Measurements from ENCODE around the gene KIAA2012.

KIAA2012 gene

DNA sequence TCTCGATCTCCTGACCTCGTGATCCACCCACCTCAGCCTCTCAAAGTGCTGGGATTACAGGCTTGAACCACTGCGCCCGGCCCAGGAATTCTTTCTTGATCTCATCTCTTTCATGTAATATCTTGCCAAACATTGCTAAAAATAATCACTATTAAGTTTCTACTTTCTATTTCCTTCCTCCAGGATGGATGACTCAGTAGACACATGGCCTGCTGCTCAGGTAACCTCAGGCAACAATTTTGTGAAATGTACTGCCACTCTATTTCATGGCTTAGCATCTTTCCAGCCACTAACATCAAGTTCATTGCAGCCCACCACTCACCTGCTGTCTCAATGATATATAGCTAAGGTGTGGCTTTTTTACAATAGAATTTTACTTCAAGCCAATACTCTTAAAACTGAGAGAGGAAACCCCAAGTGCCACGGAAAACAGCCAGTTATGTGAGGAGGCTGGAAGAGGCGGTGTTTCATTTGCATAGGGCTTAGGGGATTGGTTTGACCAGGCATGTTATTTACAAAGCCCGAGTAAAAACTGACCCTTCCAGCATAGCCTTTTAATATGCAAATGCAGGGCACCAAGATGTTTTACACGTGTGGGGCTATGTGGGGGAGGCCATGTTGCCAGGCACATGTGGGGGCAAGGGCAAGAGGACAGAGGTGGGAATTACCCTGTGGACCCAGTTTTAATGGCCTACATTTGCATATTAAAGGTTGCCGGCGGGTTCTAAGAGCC lies 176.6 kb downstream of the KIAA2012 start:
- DNase-seq (ENCODE audit: low spot score) = no peak

DNA sequence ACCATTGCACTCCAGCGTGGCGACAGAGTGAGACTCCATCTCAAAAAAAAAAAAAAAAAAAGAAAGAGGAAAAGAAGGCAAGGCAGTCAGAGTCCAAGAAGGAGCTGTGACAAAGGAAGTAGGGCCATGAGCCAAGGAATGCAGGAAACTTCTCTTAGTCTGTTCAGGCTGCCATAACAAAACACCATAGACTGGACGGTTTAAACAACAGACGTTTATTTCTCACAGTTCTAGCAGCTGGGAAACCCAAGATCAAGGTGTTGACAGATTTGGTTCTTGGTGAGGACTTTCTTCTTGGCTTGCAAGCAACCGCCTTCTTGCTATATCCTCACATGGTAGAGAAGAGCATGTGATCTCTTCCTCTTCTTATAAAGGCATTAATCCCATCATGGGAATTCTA lies 178.4 kb downstream of the KIAA2012 start:
- TF ChIP-seq, protein P1, sequence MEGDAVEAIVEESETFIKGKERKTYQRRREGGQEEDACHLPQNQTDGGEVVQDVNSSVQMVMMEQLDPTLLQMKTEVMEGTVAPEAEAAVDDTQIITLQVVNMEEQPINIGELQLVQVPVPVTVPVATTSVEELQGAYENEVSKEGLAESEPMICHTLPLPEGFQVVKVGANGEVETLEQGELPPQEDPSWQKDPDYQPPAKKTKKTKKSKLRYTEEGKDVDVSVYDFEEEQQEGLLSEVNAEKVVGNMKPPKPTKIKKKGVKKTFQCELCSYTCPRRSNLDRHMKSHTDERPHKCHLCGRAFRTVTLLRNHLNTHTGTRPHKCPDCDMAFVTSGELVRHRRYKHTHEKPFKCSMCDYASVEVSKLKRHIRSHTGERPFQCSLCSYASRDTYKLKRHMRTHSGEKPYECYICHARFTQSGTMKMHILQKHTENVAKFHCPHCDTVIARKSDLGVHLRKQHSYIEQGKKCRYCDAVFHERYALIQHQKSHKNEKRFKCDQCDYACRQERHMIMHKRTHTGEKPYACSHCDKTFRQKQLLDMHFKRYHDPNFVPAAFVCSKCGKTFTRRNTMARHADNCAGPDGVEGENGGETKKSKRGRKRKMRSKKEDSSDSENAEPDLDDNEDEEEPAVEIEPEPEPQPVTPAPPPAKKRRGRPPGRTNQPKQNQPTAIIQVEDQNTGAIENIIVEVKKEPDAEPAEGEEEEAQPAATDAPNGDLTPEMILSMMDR (IDR thresholded peaks at IDR 0.05; ENCODE audit: extremely low read depth, insufficient read depth, missing control alignments) = no peak
- in situ Hi-C loops (cut with MboI; ENCODE audit: low pct_unique_long_range_greater_than_20kb, low sequenced_read_pairs, unreplicated experiment) = no loop called here
- DNase-seq (ENCODE audit: low spot score) = no peak

More for the DNA sequence above, 176.6 kb downstream of the KIAA2012 start:
- in situ Hi-C loops (cut with MboI; ENCODE audit: low pct_unique_long_range_greater_than_20kb, low sequenced_read_pairs, unreplicated experiment) = no loop called here
- TF ChIP-seq, protein P1 (IDR thresholded peaks at IDR 0.05; ENCODE audit: extremely low read depth, insufficient read depth, missing control alignments) = no peak
